Adrenal gland (tissue), 5 donors: ENCODE measurements around the gene DES.

Source experiments
- POLR2A ChIP-seq, 2 donors: fragments of 450-650 bp; IDR thresholded peaks; one replicate each; pipeline ENCODE4 v1.6.1; 2017; ENCODE audit warnings: antibody characterized with exemption in 2 of 2, mild to moderate bottlenecking in 2 of 2, moderate library complexity in 1 of 2
- TF ChIP-seq, protein P1 (sequence below), 6 experiments: fragments of 450-650 bp in 4 of 6; fragments of 200-600 bp in 2 of 6; sonication (generic) in 1 of 6; IDR thresholded peaks; 1 replicate in 5 of 6; 2 replicates in 1 of 6; pipeline versions ENCODE4 v1.5.1 to v1.8.0; 2016 to 2021; ENCODE audit warnings: antibody characterized with exemption in 6 of 6, mild to moderate bottlenecking in 2 of 6, moderate library complexity in 1 of 6
- donor health status: DM: no; HTN: no; CAD: no.

DNA sequence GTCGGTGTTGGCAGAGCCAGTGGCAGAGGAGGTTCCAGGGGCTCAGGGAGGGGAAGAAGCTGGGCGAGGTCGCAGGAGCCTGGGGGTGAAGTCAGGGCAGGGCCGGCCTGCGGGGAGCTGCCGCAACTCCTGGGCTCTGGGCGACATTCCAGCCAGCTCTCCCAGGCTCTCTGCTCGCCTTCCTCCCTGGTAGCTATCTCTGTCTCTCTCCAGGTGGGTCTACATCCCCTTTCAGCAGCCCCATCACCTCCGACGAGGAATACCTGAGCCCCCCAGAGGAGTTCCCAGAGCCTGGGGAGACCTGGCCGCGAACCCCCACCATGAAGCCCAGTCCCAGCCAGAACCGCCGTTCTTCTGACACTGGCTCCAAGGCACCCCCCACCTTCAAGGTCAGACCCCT is 43.5 kb downstream of the DES start:
- TF ChIP-seq, protein P1, sequence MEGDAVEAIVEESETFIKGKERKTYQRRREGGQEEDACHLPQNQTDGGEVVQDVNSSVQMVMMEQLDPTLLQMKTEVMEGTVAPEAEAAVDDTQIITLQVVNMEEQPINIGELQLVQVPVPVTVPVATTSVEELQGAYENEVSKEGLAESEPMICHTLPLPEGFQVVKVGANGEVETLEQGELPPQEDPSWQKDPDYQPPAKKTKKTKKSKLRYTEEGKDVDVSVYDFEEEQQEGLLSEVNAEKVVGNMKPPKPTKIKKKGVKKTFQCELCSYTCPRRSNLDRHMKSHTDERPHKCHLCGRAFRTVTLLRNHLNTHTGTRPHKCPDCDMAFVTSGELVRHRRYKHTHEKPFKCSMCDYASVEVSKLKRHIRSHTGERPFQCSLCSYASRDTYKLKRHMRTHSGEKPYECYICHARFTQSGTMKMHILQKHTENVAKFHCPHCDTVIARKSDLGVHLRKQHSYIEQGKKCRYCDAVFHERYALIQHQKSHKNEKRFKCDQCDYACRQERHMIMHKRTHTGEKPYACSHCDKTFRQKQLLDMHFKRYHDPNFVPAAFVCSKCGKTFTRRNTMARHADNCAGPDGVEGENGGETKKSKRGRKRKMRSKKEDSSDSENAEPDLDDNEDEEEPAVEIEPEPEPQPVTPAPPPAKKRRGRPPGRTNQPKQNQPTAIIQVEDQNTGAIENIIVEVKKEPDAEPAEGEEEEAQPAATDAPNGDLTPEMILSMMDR (IDR thresholded peaks at IDR 0.05), result no peak
- TF ChIP-seq POLR2A (IDR thresholded peaks at IDR 0.05), result no peak
